Measurements from ENCODE around the gene PEPD.

DNA sequence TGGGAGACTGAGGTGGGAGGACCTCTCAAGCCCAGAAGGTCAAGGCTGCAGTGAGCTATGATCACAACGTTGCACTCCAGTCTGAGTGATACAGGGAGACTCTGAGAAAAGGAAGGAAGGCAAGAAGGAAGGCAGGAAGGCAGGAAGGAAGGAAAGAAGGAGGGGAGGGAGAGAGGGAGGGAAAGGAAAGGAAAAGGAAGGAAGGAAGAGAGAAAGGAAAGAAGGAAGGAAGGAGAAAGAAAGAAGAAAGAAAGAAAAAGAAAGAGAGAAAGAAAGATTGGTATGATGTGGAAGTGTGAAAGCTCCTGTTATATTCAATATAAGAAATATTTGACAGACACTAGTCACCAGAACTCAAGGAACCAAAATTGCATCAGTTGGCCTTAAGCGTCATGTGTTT, 180.6 kb downstream of the PEPD start:
- TF ChIP-seq, protein P1, sequence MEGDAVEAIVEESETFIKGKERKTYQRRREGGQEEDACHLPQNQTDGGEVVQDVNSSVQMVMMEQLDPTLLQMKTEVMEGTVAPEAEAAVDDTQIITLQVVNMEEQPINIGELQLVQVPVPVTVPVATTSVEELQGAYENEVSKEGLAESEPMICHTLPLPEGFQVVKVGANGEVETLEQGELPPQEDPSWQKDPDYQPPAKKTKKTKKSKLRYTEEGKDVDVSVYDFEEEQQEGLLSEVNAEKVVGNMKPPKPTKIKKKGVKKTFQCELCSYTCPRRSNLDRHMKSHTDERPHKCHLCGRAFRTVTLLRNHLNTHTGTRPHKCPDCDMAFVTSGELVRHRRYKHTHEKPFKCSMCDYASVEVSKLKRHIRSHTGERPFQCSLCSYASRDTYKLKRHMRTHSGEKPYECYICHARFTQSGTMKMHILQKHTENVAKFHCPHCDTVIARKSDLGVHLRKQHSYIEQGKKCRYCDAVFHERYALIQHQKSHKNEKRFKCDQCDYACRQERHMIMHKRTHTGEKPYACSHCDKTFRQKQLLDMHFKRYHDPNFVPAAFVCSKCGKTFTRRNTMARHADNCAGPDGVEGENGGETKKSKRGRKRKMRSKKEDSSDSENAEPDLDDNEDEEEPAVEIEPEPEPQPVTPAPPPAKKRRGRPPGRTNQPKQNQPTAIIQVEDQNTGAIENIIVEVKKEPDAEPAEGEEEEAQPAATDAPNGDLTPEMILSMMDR (IDR thresholded peaks at IDR 0.05), result no peak
- no peak for TF ChIP-seq POLR2A (IDR thresholded peaks at IDR 0.05)

Data from tibial nerve (tissue), 3 donors.